Measurements from ENCODE around the gene CFAP206.

The CFAP206 gene

DNA sequence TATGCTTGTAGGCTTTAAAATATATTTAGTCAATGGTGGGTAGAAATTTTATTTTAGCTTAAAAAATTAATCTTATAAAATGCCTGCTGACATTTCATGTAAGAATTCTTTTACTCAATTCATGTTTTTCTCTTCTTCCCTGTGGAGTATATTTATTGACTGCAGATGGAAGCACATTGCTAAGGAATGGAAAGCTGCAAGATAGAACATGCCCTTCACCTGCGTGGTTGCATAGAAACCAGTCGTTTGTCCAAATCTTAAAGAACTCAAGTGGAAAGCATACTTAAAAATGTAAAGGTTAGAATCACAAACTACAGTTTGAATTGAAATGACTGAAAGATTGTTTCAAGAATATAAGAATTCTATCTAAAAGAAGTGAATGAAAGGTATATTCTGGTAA is 32.5 kb upstream of the CFAP206 start:
- TF ChIP-seq EGR1 (IDR thresholded peaks at IDR 0.05) (no peak), FOXM1 (IDR thresholded peaks at IDR 0.05; ENCODE audit: borderline replicate concordance, low read depth) (no peak), TCF12 (IDR thresholded peaks at IDR 0.05; ENCODE audit: low read depth) (no peak), ZBTB7A (IDR thresholded peaks at IDR 0.05; ENCODE audit: low read depth) (no peak), NFIC (IDR thresholded peaks at IDR 0.05) (no peak), CREB1 (IDR thresholded peaks at IDR 0.05; ENCODE audit: low read depth) (no peak), TEAD4 (IDR thresholded peaks at IDR 0.05) (no peak), YY1 (IDR thresholded peaks at IDR 0.05; ENCODE audit: low read depth) (no peak), CEBPB (IDR thresholded peaks at IDR 0.05) (no peak), EP300 (IDR thresholded peaks at IDR 0.05; ENCODE audit: borderline replicate concordance) (no peak), RAD21 (IDR thresholded peaks at IDR 0.05; ENCODE audit: low read depth) (no peak), TAF1 (IDR thresholded peaks at IDR 0.05; ENCODE audit: low read depth) (no peak)
- TF ChIP-seq, protein P1, sequence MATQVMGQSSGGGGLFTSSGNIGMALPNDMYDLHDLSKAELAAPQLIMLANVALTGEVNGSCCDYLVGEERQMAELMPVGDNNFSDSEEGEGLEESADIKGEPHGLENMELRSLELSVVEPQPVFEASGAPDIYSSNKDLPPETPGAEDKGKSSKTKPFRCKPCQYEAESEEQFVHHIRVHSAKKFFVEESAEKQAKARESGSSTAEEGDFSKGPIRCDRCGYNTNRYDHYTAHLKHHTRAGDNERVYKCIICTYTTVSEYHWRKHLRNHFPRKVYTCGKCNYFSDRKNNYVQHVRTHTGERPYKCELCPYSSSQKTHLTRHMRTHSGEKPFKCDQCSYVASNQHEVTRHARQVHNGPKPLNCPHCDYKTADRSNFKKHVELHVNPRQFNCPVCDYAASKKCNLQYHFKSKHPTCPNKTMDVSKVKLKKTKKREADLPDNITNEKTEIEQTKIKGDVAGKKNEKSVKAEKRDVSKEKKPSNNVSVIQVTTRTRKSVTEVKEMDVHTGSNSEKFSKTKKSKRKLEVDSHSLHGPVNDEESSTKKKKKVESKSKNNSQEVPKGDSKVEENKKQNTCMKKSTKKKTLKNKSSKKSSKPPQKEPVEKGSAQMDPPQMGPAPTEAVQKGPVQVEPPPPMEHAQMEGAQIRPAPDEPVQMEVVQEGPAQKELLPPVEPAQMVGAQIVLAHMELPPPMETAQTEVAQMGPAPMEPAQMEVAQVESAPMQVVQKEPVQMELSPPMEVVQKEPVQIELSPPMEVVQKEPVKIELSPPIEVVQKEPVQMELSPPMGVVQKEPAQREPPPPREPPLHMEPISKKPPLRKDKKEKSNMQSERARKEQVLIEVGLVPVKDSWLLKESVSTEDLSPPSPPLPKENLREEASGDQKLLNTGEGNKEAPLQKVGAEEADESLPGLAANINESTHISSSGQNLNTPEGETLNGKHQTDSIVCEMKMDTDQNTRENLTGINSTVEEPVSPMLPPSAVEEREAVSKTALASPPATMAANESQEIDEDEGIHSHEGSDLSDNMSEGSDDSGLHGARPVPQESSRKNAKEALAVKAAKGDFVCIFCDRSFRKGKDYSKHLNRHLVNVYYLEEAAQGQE (IDR thresholded peaks at IDR 0.05; ENCODE audit: low read depth) = no peak
- TF ChIP-seq, protein P2, sequence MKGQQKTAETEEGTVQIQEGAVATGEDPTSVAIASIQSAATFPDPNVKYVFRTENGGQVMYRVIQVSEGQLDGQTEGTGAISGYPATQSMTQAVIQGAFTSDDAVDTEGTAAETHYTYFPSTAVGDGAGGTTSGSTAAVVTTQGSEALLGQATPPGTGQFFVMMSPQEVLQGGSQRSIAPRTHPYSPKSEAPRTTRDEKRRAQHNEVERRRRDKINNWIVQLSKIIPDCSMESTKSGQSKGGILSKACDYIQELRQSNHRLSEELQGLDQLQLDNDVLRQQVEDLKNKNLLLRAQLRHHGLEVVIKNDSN (IDR thresholded peaks at IDR 0.05) = no peak
- TF ChIP-seq, protein P3, sequence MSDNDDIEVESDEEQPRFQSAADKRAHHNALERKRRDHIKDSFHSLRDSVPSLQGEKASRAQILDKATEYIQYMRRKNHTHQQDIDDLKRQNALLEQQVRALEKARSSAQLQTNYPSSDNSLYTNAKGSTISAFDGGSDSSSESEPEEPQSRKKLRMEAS (IDR thresholded peaks at IDR 0.05) = no peak

DNA sequence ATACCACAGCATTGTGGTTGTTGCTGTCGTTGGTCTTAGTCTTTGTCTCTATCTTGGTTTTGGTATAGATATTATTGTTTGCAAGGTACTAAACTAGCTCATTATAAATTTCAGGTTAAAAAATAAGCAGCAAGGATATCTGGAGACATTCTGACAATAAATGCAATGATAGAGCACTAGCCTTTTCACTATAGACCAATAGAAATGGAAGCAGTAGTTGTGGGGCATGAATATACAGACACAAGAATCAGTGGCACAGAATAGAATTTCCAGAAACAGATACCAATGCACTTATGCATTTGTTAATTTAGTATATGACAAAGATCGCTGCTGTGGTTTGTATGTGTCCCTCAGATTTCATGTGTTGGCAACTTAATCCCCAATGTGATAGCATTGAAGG is 31.1 kb upstream of the CFAP206 start:
- TF ChIP-seq EP300 (IDR thresholded peaks at IDR 0.05; ENCODE audit: borderline replicate concordance) = no peak
- TF ChIP-seq, protein P2 (IDR thresholded peaks at IDR 0.05) = no peak
- TF ChIP-seq TEAD4 (IDR thresholded peaks at IDR 0.05) = no peak
- no peak for TF ChIP-seq ZBTB7A (IDR thresholded peaks at IDR 0.05; ENCODE audit: low read depth)
- TF ChIP-seq TAF1 (IDR thresholded peaks at IDR 0.05; ENCODE audit: low read depth) = no peak
- TF ChIP-seq NFIC (IDR thresholded peaks at IDR 0.05) = no peak
- TF ChIP-seq YY1 (IDR thresholded peaks at IDR 0.05; ENCODE audit: low read depth) = no peak
- TF ChIP-seq EGR1 (IDR thresholded peaks at IDR 0.05) = no peak
- no peak for TF ChIP-seq FOXM1 (IDR thresholded peaks at IDR 0.05; ENCODE audit: borderline replicate concordance, low read depth)
- TF ChIP-seq, protein P1 (IDR thresholded peaks at IDR 0.05; ENCODE audit: low read depth) = no peak
- TF ChIP-seq RAD21 (IDR thresholded peaks at IDR 0.05; ENCODE audit: low read depth) = no peak

DNA sequence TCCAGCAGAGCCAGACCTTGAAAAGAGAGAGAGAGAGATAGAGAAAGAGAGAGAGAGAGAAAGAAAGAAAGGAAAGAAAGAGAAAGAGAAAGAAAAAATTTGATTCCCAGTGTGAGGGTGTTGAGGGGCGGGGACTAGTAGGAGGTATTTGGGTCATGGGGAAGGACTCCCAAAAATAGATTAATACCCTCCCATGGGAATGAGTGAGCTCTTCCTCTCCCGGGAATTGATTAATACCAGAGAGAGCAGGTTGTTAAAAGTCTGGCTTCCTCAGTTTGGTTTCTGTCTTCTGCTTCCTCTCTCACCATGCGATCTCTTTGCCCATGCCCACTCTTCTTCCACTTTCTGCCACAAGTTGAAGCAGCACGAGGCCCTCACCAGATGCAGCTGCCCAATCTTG is 28.8 kb upstream of the CFAP206 start:
- TF ChIP-seq TEAD4 (IDR thresholded peaks at IDR 0.05) (no peak), FOXM1 (IDR thresholded peaks at IDR 0.05; ENCODE audit: borderline replicate concordance, low read depth) (no peak), EP300 (IDR thresholded peaks at IDR 0.05; ENCODE audit: borderline replicate concordance) (no peak), YY1 (IDR thresholded peaks at IDR 0.05; ENCODE audit: low read depth) (no peak), RAD21 (IDR thresholded peaks at IDR 0.05; ENCODE audit: low read depth) (no peak), ZBTB7A (IDR thresholded peaks at IDR 0.05; ENCODE audit: low read depth) (no peak), EGR1 (IDR thresholded peaks at IDR 0.05) (no peak), CEBPB (IDR thresholded peaks at IDR 0.05) (no peak), CREB1 (IDR thresholded peaks at IDR 0.05; ENCODE audit: low read depth) (no peak), TCF12 (IDR thresholded peaks at IDR 0.05; ENCODE audit: low read depth) (no peak), TAF1 (IDR thresholded peaks at IDR 0.05; ENCODE audit: low read depth) (no peak), NFIC (IDR thresholded peaks at IDR 0.05) (no peak)
- TF ChIP-seq, protein P2 (IDR thresholded peaks at IDR 0.05) = no peak
- TF ChIP-seq, protein P3 (IDR thresholded peaks at IDR 0.05) = no peak
- TF ChIP-seq, protein P1 (IDR thresholded peaks at IDR 0.05; ENCODE audit: low read depth) = no peak

DNA sequence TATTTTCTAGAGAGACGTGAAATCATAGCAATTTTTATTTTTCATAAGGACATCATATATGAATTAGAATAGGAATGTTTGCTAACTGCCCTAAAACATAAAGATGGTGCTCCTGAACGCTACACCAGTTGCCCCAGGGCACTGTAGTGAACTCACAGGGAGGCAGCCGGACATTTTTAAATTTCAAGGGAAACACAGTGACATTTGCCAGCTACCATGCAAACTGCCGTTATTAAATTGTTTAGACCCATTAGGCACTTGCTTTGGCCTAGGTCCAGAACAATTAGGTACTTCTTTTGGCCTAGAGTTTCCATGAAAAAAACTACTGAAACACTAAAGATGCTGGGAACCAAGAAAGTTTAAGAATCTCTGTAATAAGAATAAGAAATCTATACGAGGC is 24.9 kb upstream of the CFAP206 start:
- TF ChIP-seq, protein P3 (IDR thresholded peaks at IDR 0.05) = no peak
- no peak for TF ChIP-seq EP300 (IDR thresholded peaks at IDR 0.05; ENCODE audit: borderline replicate concordance)
- TF ChIP-seq FOXM1 (IDR thresholded peaks at IDR 0.05; ENCODE audit: borderline replicate concordance, low read depth) = no peak
- TF ChIP-seq ZBTB7A (IDR thresholded peaks at IDR 0.05; ENCODE audit: low read depth) = no peak

Data from Ishikawa (cell line).